NCI-H460 (cell line): ENCODE measurements around the gene ZNF540. TPM values are rescaled to one million over a fixed set of nuclear protein-coding genes. Genes with fewer than 3 reads are reported as not detected.
"Not testable (repeated sequence)": the region's sequence is repeated elsewhere in the genome, so short reads cannot be mapped to it uniquely, and the experiment has no call there.

Experiments used
- DNase-seq: peaks from one replicate; pipeline ENCODE4 v3.0.0-alpha.2; 2016; ENCODE audit warnings: low read depth; ENCODE audit errors: extremely low read depth
- polyA plus RNA-seq: library from polyadenylated mRNA; depleted of rRNA; stranded (reverse); fragments of >200 nt; gene quantifications from 2 replicates; pipeline ENCODE4 v1.2.3, GENCODE V29; 2014; cell fraction: nucleus; rRNA removed
- total RNA-seq: library from RNA; depleted of rRNA; stranded (reverse); fragments of >200 nt; shearing (Covaris generic); gene quantifications from 2 replicates; pipeline ENCODE4 v1.2.3, GENCODE V29; 2014; rRNA removed

Gene ZNF540
- total RNA-seq, result 0.30 and 0.61 TPM in 2 replicates
- polyA plus RNA-seq, result 0.67 and 0.86 TPM in 2 replicates

- peak; percentile 76 for DNase-seq
Observed at GRCh38 chr19:37594304-37594981, at the start of gene ZNF540, which contains the start of gene ZNF571. Gene ZNF540, plus strand, starts transcription at chr19:37594876. Its CDS starts 3,572 bp downstream, at chr19:37598448. Gene ZNF571, minus strand, starts transcription at chr19:37594792. Its CDS starts 8,116 bp downstream, at chr19:37586676.

GRCh38 chr19:37551129-37551993, 43.3 kb upstream of the ZNF540 start:
- DNase-seq, result no peak

- no peak for DNase-seq
Observed at GRCh38 chr19:37563518-37563917, 31.2 kb upstream of the ZNF540 start.

- DNase-seq, result no peak
Observed at GRCh38 chr19:37564624-37565369, 29.9 kb upstream of the ZNF540 start.

GRCh38 chr19:37565370-37565669, 29.4 kb upstream of the ZNF540 start:
- DNase-seq, result no peak

- no peak for DNase-seq
Observed at GRCh38 chr19:37572203-37572602, 22.5 kb upstream of the ZNF540 start.

GRCh38 chr19:37583340-37583739, 11.3 kb upstream of the ZNF540 start:
- no peak for DNase-seq

- DNase-seq, result no peak
Observed at GRCh38 chr19:37593996-37594303, 726 bp upstream of the ZNF540 start.

- no peak for DNase-seq
Observed at GRCh38 chr19:37594982-37595382, 306 bp downstream of the ZNF540 start.

DNA sequence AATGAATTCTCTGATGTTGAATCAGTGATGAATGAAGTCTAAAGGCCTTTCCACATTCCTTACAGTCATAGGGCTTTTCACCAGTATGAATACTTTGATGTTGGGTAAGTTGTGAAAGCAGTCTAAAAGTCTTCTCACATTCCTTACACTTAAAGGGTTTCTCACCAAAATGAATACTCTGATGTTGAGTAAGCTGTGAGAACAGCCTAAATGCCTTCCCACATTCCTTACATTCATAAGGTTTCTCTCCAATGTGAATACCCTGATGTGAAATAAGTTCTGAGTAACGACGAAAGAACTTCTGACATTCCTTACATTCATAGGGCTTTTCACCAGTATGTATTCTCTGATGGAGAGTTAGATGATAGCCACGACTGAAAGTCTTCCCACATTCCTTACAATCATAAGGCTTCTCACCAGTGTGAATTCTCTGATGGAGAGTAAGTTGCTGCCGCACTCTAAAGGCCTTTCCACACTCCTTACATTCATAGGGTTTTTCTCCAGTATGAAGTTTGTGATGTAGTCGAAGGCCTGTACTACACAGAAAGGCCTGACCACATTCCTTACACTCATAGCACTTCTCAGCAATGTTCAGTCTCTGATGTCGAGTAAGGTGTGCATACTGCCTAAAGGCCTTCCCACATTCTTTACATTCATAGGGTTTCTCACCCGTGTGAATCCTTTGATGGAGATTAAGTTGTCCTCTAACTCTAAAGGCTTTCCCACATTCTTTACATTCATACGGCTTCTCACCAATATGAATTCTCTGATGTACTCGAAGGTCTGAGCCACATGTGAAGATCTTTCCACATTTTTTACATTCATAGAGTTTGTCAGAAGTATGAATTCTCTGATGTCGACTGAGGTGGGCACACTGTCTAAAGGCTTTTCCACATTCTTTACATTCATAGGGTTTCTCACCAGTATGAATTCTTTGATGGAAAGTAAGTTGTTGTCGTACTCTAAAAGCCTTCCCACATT, 40.7 kb downstream of the ZNF540 start:
- DNase-seq, result no peak

- DNase-seq, result no peak
Observed at GRCh38 chr19:37654118-37654517, 59.4 kb downstream of the ZNF540 start.

GRCh38 chr19:37654629-37655300, 60.1 kb downstream of the ZNF540 start:
- peak; percentile 12 for DNase-seq

- DNase-seq, result peak; percentile 76
Observed at GRCh38 chr19:37655301-37655688, 60.6 kb downstream of the ZNF540 start, which contains the start of gene ZFP30. Gene ZFP30, minus strand, starts transcription at chr19:37655465. Its CDS starts 7,643 bp downstream, at chr19:37647822.

- peak; percentile 50 for DNase-seq
Observed at GRCh38 chr19:37655689-37656371, 61.2 kb downstream of the ZNF540 start.

- DNase-seq, result not testable (repeated sequence)
Observed at GRCh38 chr19:37657157-37657556, 62.5 kb downstream of the ZNF540 start.
